ENCODE data around the gene SYTL2. TPM values are rescaled to one million over a fixed set of nuclear protein-coding genes. Genes with fewer than 3 reads are reported as not detected.

The SYTL2 gene
- total RNA-seq, 2 experiments from 2014 or later = 9.5 to 11.2 TPM

GRCh38 chr11:85724748-85725465 lies 86.0 kb downstream of the SYTL2 start:
- H3K27me3 Mint-ChIP-seq = no peaks in the 10 kb centered on the region
- CTCF ChIA-PET = interaction anchor here (0.8 to 1.5 kb wide), 2 partner anchors 11 to 25 kb away, joined by 3 read pairs; no protein-coding TSS in a partner anchor
- intact Hi-C loops (cut with micrococcal nuclease) = no loop called here
- ATAC-seq = no peak
- peaks cover 8% of the 10 kb centered on the region for H3K36me3 Mint-ChIP-seq (ENCODE audit: low read depth)
- POLR2A ChIA-PET = no interaction called here
- H3K9me3 Mint-ChIP-seq = no peaks in the 10 kb centered on the region
- no peak for DNase-seq
- no peaks in the 10 kb centered on the region for H3K4me1 Mint-ChIP-seq (ENCODE audit: low read depth)
- H3K4me3 Mint-ChIP-seq = no peak overlapping the region
- no peak overlapping the region for H3K27ac Mint-ChIP-seq
- no peak for TF ChIP-seq CTCF (IDR thresholded peaks at IDR 0.05)

- intact Hi-C loops (cut with micrococcal nuclease) = no loop called here
- Mint-ChIP-seq H3K27ac (no peak overlapping the region), H3K9me3 (no peaks in the 10 kb centered on the region), H3K27me3 (no peaks in the 10 kb centered on the region), H3K4me1 (ENCODE audit: low read depth) (no peaks in the 10 kb centered on the region), H3K36me3 (ENCODE audit: low read depth) (peaks cover 8% of the 10 kb centered on the region), H3K4me3 (no peak overlapping the region)
- no peak for TF ChIP-seq CTCF (IDR thresholded peaks at IDR 0.05)
- no peak for ATAC-seq
- POLR2A ChIA-PET = no interaction called here
- no peak for DNase-seq
- CTCF ChIA-PET = no interaction called here
Observed at GRCh38 chr11:85723088-85723487, 87.9 kb downstream of the SYTL2 start.

- Mint-ChIP-seq H3K36me3 (ENCODE audit: low read depth) (peaks cover 1% of the 10 kb centered on the region), H3K4me1 (ENCODE audit: low read depth) (peaks cover 15% of the 10 kb centered on the region), H3K27ac (no peak overlapping the region), H3K27me3 (no peaks in the 10 kb centered on the region), H3K4me3 (no peak overlapping the region), H3K9me3 (no peaks in the 10 kb centered on the region)
- intact Hi-C loops (cut with micrococcal nuclease) = no loop called here
- CTCF ChIA-PET = no interaction called here
- POLR2A ChIA-PET = no interaction called here
- no peak for ATAC-seq
- no peak for DNase-seq
- TF ChIP-seq CTCF (IDR thresholded peaks at IDR 0.05) = no peak
Observed at GRCh38 chr11:85721191-85721590, 89.8 kb downstream of the SYTL2 start.

- CTCF ChIA-PET = no interaction called here
- intact Hi-C loops (cut with micrococcal nuclease) = no loop called here
- DNase-seq = no peak
- POLR2A ChIA-PET = no interaction called here
- H3K9me3 Mint-ChIP-seq = no peaks in the 10 kb centered on the region
- H3K4me3 Mint-ChIP-seq = no peak overlapping the region
- H3K27me3 Mint-ChIP-seq = no peaks in the 10 kb centered on the region
- no peak for TF ChIP-seq CTCF (IDR thresholded peaks at IDR 0.05)
- H3K36me3 Mint-ChIP-seq (ENCODE audit: low read depth) = no peaks in the 10 kb centered on the region
- no peak overlapping the region for H3K27ac Mint-ChIP-seq
- no peak for ATAC-seq
- peaks cover 16% of the 10 kb centered on the region for H3K4me1 Mint-ChIP-seq (ENCODE audit: low read depth)
Observed at GRCh38 chr11:85718991-85719807, 91.7 kb downstream of the SYTL2 start.

All from activated CD8-positive, alpha-beta T cell treated with anti-CD3 and anti-CD28 coated beads for 36 hours (primary cell).